Hepatocyte (in vitro differentiated cells): Measurements from ENCODE around the gene CXCL14. TPM values are rescaled to one million over a fixed set of nuclear protein-coding genes. Genes with fewer than 3 reads are reported as not detected.

Experiments used
- DNase-seq: peaks from one replicate; pipeline ENCODE4 v3.0.0-alpha.2; 2016; ENCODE audit warnings: low spot score
- H2AFZ ChIP-seq: fragments of 200-600 bp; sonication (generic); 2 replicates; pipeline ENCODE4 v1.6.0; 2016; ENCODE audit warnings: antibody characterized with exemption, mild to moderate bottlenecking
- H3K27ac ChIP-seq: fragments of 200-600 bp; sonication (generic); 2 replicates; pipeline ENCODE4 v1.5.1; 2016; ENCODE audit warnings: mild to moderate bottlenecking
- H3K27me3 ChIP-seq: fragments of 200-600 bp; sonication (generic); 2 replicates; pipeline ENCODE4 v1.6.1; 2016
- H3K36me3 ChIP-seq: fragments of 200-600 bp; sonication (generic); replicated peaks from 2 replicates; pipeline ENCODE4 v1.5.1; 2016; ENCODE audit warnings: low read depth; ENCODE audit not compliant: insufficient read depth
- H3K4me1 ChIP-seq: fragments of 200-600 bp; sonication (generic); 2 replicates; pipeline ENCODE4 v1.5.1; 2016; ENCODE audit warnings: mild to moderate bottlenecking, moderate library complexity; ENCODE audit not compliant: insufficient read depth
- H3K4me2 ChIP-seq: fragments of 200-600 bp; sonication (generic); 2 replicates; pipeline ENCODE4 v1.6.0; 2016
- H3K4me3 ChIP-seq: fragments of 200-600 bp; sonication (generic); 2 replicates; pipeline ENCODE4 v1.5.1; 2016; ENCODE audit warnings: mild to moderate bottlenecking
- H3K79me2 ChIP-seq: fragments of 200-600 bp; sonication (generic); 2 replicates; pipeline ENCODE4 v1.6.0; 2017; ENCODE audit warnings: mild to moderate bottlenecking
- H3K9me2 ChIP-seq: fragments of 200-600 bp; sonication (generic); replicated peaks from 2 replicates; pipeline ENCODE4 v1.6.0; 2017; ENCODE audit warnings: mild to moderate bottlenecking; ENCODE audit not compliant: insufficient read depth
- H3K9me3 ChIP-seq: fragments of 200-600 bp; sonication (generic); 2 replicates; pipeline ENCODE4 v1.5.1; 2016; ENCODE audit warnings: low read depth, mild to moderate bottlenecking
- H4K20me1 ChIP-seq: fragments of 200-600 bp; sonication (generic); 2 replicates; pipeline ENCODE4 v1.6.0; 2016; ENCODE audit warnings: mild to moderate bottlenecking; ENCODE audit not compliant: insufficient read depth, poor library complexity, severe bottlenecking
- CTCF ChIP-seq: fragments of 200-600 bp; sonication (generic); IDR thresholded peaks from 2 replicates; pipeline ENCODE4 v1.5.1; 2016; ENCODE audit warnings: antibody characterized with exemption, mild to moderate bottlenecking; ENCODE audit not compliant: poor library complexity
- EZH2 ChIP-seq: fragments of 200-600 bp; sonication (generic); IDR thresholded peaks from 2 replicates; pipeline ENCODE4 v1.6.1; 2016; ENCODE audit warnings: antibody characterized with exemption, mild to moderate bottlenecking, borderline replicate concordance
- EZH2phosphoT487 ChIP-seq: fragments of 200-600 bp; sonication (generic); IDR thresholded peaks from one replicate; pipeline ENCODE4 v1.6.1; 2018; ENCODE audit warnings: antibody characterized with exemption, mild to moderate bottlenecking, low read depth, moderate library complexity; ENCODE audit not compliant: unreplicated experiment, severe bottlenecking
- WGBS: methylation state at CpG from one replicate; pipeline ENCODE4 v1.1.6; 2016; ENCODE audit warnings: low lambda C conversion rate; ENCODE audit errors: missing lambda C conversion rate; 5-methylcytosine and 5-hydroxymethylcytosine counted together
- polyA plus RNA-seq: library from polyadenylated mRNA; unstranded; fragments of >200 nt; fragmentation: Nextera tagmentation; extraction: Ambion mirVana; gene quantifications from 2 replicates; pipeline ENCODE4 v1.2.1, GENCODE V29; 2016
- total RNA-seq: library from RNA; depleted of rRNA; stranded (reverse); fragments of >200 nt; gene quantifications from 2 replicates; pipeline ENCODE4 v1.2.3, GENCODE V29; 2014

CXCL14 gene
- total and polyA plus RNA-seq, 2 experiments from 2014 or later: 52.5 to 88.8 TPM

DNA sequence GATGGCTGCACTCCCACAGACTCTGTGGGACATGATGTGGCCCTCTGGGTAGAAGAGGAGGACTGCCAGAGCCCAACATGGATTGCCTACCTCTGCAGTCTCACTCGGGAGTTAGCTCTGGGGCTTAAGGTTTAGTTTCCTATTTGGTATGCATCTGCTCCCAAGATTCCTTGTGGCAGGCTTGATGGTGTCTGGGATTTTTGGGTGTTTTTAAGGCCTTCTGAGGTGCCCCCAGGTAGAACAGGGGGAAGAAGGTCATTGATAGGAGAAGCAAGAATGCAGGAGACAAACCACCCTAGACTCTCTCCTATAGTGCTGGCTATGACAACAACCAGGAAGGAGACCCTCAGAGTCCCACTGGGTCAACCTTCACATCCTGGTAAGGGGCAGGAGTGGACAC lies 46.7 kb upstream of the CXCL14 start:
- H3K4me1 ChIP-seq: no peaks in the 10 kb centered on the region
- no peaks in the 10 kb centered on the region for H4K20me1 ChIP-seq
- H2AFZ ChIP-seq: no peak overlapping the region
- no peak for TF ChIP-seq EZH2
- TF ChIP-seq EZH2phosphoT487: no peak
- no peak overlapping the region for H3K4me2 ChIP-seq
- no peak for DNase-seq
- H3K9me3 ChIP-seq: no peaks in the 10 kb centered on the region
- 94% methylated on average over 1 of the region's 1 CpG for WGBS
- H3K36me3 ChIP-seq: no peaks in the 10 kb centered on the region
- H3K27me3 ChIP-seq: no peaks in the 10 kb centered on the region
- no peak overlapping the region for H3K4me3 ChIP-seq
- no peaks in the 10 kb centered on the region for H3K79me2 ChIP-seq
- no peak overlapping the region for H3K27ac ChIP-seq
- no peaks in the 10 kb centered on the region for H3K9me2 ChIP-seq

DNA sequence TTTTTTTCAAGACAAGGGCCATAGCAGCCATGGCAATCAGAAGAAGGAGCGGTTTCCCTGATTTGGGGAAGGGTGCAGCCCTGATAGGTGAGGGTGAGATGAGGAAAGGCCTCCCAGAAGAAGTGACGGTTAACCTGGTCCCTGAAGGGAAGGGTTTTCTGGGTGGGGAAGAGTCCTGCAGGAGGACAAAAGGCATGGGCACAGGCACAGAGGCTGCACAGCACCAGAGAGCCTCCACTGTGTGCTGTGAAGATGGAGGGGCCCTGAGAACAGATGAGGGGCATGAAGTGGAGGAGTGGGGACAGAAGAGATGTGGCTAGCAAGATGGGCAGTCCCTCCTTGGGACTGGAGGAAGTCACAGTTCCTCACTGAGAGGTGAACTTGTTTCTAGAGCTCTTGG lies 46.3 kb upstream of the CXCL14 start:
- TF ChIP-seq EZH2 (no peak), CTCF (no peak)
- H3K4me2 ChIP-seq: no peak overlapping the region
- no peak overlapping the region for H3K4me3 ChIP-seq
- no peak for DNase-seq
- H3K9me3 ChIP-seq: no peaks in the 10 kb centered on the region
- no peaks in the 10 kb centered on the region for H4K20me1 ChIP-seq
- H3K27ac ChIP-seq: no peak overlapping the region
- H3K27me3 ChIP-seq: no peaks in the 10 kb centered on the region
- WGBS: 79% methylated on average over 2 of the region's 2 CpGs
- H3K79me2 ChIP-seq: no peaks in the 10 kb centered on the region
- no peaks in the 10 kb centered on the region for H3K4me1 ChIP-seq
- H2AFZ ChIP-seq: no peak overlapping the region
- no peaks in the 10 kb centered on the region for H3K36me3 ChIP-seq
- H3K9me2 ChIP-seq: no peaks in the 10 kb centered on the region

DNA sequence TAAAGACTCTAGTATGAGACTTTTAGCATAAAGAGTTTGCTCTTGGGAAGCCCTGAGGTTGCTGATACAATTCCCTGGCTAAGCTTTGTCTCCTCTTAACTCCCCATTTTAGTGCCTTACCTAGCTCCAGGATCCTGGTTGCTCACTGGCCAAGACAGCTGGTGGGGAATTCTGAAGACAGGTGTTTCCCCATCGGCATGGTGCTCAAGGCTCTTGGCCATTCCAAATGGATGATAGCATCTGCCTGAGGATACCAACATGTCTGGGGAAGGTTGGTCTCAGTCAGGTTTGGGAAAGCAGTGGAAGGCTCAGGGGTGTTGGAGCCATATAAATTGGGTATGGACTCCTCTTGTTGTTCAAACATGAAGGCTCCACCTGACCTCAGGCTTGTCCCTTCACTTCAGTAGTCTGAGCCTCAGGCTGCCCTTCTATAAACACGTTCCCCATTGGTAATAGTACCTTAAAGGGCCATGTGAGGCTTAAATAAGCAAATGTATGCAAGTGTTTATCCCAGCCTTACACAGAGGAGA lies 44.5 kb upstream of the CXCL14 start:
- Histone ChIP-seq H2AFZ (no peak overlapping the region), H3K4me1 (no peaks in the 10 kb centered on the region), H3K27me3 (no peaks in the 10 kb centered on the region), H4K20me1 (no peaks in the 10 kb centered on the region), H3K27ac (no peak overlapping the region), H3K4me3 (no peak overlapping the region), H3K9me3 (peaks cover 8% of the 10 kb centered on the region), H3K36me3 (no peaks in the 10 kb centered on the region), H3K9me2 (no peaks in the 10 kb centered on the region), H3K79me2 (no peaks in the 10 kb centered on the region), H3K4me2 (no peak overlapping the region)
- WGBS: 81% methylated on average over 2 of the region's 2 CpGs
- TF ChIP-seq EZH2 (no peak), EZH2phosphoT487 (no peak), CTCF (no peak)
- no peak for DNase-seq

- no peak overlapping the region for H2AFZ ChIP-seq
- no peaks in the 10 kb centered on the region for H4K20me1 ChIP-seq
- TF ChIP-seq CTCF (no peak), EZH2phosphoT487 (no peak), EZH2 (no peak)
- H3K27ac ChIP-seq: no peak overlapping the region
- H3K9me3 ChIP-seq: peaks cover 8% of the 10 kb centered on the region
- H3K79me2 ChIP-seq: no peaks in the 10 kb centered on the region
- H3K4me1 ChIP-seq: no peaks in the 10 kb centered on the region
- no peak overlapping the region for H3K4me2 ChIP-seq
- H3K4me3 ChIP-seq: no peak overlapping the region
- no peak for DNase-seq
- H3K27me3 ChIP-seq: no peaks in the 10 kb centered on the region
- WGBS: 84% methylated on average over 4 of the region's 4 CpGs
- H3K9me2 ChIP-seq: no peaks in the 10 kb centered on the region
- no peaks in the 10 kb centered on the region for H3K36me3 ChIP-seq
Observed at GRCh38 chr5:135615581-135616260, 36.9 kb upstream of the CXCL14 start.
